Right lobe of liver (tissue), 6 donors: ENCODE data around the gene RIPOR2. TPM values are rescaled to one million over a fixed set of nuclear protein-coding genes. Genes with fewer than 3 reads are reported as not detected.
A peak's percentile ranks its signal among the peaks of the same experiment; 100 is the strongest.

Source experiments
- ATAC-seq, 4 donors: fragments of 200-7000 bp; cut with Tn5 transposase; one replicate each; pipeline ENCODE4 v1.9.1; 2020; ENCODE audit warnings: mild to moderate bottlenecking in 4 of 4, moderate library complexity in 4 of 4
- DNase-seq, 3 donors: peaks; one replicate each; pipeline ENCODE4 v3.0.0-alpha.2; 2020
- H3K27ac ChIP-seq, 3 donors: fragments of 200-600 bp; one replicate each; pipeline ENCODE4 v1.8.0; 2022
- H3K27me3 ChIP-seq, 2 donors: fragments of 200-600 bp; one replicate each; pipeline ENCODE4 v1.8.0; 2022
- H3K36me3 ChIP-seq, 4 donors: fragments of 200-600 bp; sonication (generic) in 1 of 4; one replicate each; pipeline versions ENCODE4 v1.5.1 to v1.8.0; 2017 to 2022; ENCODE audit warnings: control low read depth in 1 of 4
- H3K4me1 ChIP-seq, 4 donors: fragments of 200-600 bp; sonication (generic) in 1 of 4; one replicate each; pipeline versions ENCODE4 v1.5.1 to v1.8.0; 2017 to 2022; ENCODE audit warnings: control low read depth in 1 of 4
- H3K4me3 ChIP-seq, 3 donors: fragments of 200-600 bp; one replicate each; pipeline ENCODE4 v1.8.0; 2022
- H3K9me3 ChIP-seq, 4 donors: fragments of 200-600 bp; sonication (generic) in 1 of 4; one replicate each; pipeline versions ENCODE4 v1.5.1 to v1.8.0; 2017 to 2022; ENCODE audit warnings: control low read depth in 1 of 4
- POLR2A ChIP-seq: fragments of 450-650 bp; IDR thresholded peaks from one replicate; pipeline ENCODE4 v1.6.1; 2017; ENCODE audit warnings: antibody characterized with exemption, mild to moderate bottlenecking
- WGBS: methylation state at CpG from one replicate; pipeline ENCODE4 v1.1.6; 2018; ENCODE audit warnings: low coverage, low lambda C conversion rate; ENCODE audit not compliant: insufficient coverage; ENCODE audit errors: missing lambda C conversion rate; 5-methylcytosine and 5-hydroxymethylcytosine counted together
- intact Hi-C, 2 donors: fragments of 100-400 bp; cut with DNase I; formaldehyde crosslinking; loops; one replicate each; pipeline versions ENCODE4 v1.11.2 to v1.14.1; 2022
- total RNA-seq, 6 experiments: library from RNA; depleted of rRNA in 2 of 6; stranded (reverse); fragments of >200 nt in 2 of 6; fragmentation: NEBNext Ultra II Directional in 3 of 6; extraction: Animal tissue kit (Norgen Biotek cat#: 25700) in 3 of 6; gene quantifications; one replicate each; pipeline versions ENCODE4 v1.1.0 to v1.2.4, GENCODE V29; 2016 to 2023
- TF ChIP-seq, protein P1 (sequence below), 4 donors: fragments of 200-600 bp in 3 of 4; fragments of 450-650 bp in 1 of 4; IDR thresholded peaks; one replicate each; pipeline versions ENCODE4 v1.5.1 to v1.8.0; 2016 to 2022; ENCODE audit warnings: antibody characterized with exemption in 4 of 4, mild to moderate bottlenecking in 2 of 4
- donor health status: DM: no; HTN: yes; CAD: no.
- donor health status: DM: no; HTN: no; CAD: no.
- donor health status: DM: no; HTN: no; CAD: no.
- donor health status: DM: no; HTN: yes; CAD: no.
- donor health status: DM: no; HTN: yes; CAD: no.

Gene RIPOR2
- total RNA-seq, 6 experiments from 2014 or later, result 1.8 to 4.6 (median 3.5) TPM

DNA sequence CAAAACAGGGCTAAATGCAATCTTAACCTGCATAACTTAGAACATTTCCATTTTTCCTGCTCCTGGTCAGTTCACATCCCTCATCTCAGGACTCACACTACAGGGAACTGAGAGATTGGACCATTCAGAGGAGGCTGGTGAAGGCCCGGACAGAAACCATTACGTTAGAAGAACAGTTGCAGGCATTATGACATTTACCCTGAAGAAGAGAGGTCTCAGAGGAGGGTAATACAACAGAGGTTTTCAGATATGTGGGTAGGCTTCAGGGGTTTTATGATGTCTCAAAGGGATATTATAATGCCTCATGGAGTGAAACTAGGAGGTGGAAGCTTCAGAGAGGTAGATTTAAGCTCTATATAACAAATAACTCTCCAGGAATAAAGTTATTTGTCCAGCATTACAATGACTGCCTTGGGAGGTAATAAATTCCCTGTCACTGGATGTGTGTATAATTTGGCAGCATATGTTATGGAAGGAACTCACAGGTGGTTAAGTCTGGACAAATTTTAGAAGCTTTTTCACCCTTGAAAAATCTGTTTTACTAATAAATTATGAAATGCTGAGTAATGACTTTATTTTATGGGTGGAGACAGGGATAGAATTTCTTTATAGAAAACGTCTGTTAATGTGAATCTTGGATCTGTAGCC lies 36.7 kb upstream of the RIPOR2 start:
- DNase-seq (no peak), ATAC-seq (no peak)
- H3K36me3 ChIP-seq, result no peaks in the 10 kb centered on the region
- intact Hi-C loops, result no loop called here
- no peaks in the 10 kb centered on the region for H3K27me3 ChIP-seq
- no peaks in the 10 kb centered on the region for H3K4me1 ChIP-seq
- 41% methylated on average over 2 of the region's 3 CpGs for WGBS
- no peak overlapping the region for H3K4me3 ChIP-seq
- TF ChIP-seq, protein P1, sequence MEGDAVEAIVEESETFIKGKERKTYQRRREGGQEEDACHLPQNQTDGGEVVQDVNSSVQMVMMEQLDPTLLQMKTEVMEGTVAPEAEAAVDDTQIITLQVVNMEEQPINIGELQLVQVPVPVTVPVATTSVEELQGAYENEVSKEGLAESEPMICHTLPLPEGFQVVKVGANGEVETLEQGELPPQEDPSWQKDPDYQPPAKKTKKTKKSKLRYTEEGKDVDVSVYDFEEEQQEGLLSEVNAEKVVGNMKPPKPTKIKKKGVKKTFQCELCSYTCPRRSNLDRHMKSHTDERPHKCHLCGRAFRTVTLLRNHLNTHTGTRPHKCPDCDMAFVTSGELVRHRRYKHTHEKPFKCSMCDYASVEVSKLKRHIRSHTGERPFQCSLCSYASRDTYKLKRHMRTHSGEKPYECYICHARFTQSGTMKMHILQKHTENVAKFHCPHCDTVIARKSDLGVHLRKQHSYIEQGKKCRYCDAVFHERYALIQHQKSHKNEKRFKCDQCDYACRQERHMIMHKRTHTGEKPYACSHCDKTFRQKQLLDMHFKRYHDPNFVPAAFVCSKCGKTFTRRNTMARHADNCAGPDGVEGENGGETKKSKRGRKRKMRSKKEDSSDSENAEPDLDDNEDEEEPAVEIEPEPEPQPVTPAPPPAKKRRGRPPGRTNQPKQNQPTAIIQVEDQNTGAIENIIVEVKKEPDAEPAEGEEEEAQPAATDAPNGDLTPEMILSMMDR (IDR thresholded peaks at IDR 0.05), result no peak
- no peak for TF ChIP-seq POLR2A
- no peak overlapping the region for H3K27ac ChIP-seq
- H3K9me3 ChIP-seq, result no peaks in the 10 kb centered on the region

DNA sequence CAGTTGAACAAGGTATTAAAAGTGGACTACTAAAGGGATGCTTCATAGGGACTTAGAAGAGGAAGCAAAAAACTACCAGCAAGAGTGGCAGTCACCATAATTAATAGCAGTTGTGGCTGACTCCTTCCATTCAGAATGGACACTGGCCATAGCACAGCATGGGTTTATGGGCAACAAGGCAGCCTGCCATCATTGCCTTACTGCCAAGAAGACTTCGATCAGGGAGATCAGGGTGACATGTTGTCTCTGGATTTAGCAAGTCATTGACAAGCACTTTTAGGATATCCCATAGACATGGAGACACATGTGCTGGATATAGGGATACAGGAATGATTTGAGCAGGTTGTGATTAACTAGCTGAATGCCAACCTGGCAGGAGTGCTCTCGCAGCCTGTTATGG lies 35.3 kb upstream of the RIPOR2 start:
- no peaks in the 10 kb centered on the region for H3K4me1 ChIP-seq
- DNase-seq (no peak), ATAC-seq (peak in 1 of 4 donors; percentile 53)
- whole genome bisulfite sequencing, result 86% methylated on average over 2 of the region's 2 CpGs
- no peak for TF ChIP-seq POLR2A
- TF ChIP-seq, protein P1 (IDR thresholded peaks at IDR 0.05), result no peak
- H3K4me3 ChIP-seq, result no peak overlapping the region
- H3K36me3 ChIP-seq, result no peaks in the 10 kb centered on the region
- no peaks in the 10 kb centered on the region for H3K27me3 ChIP-seq
- intact Hi-C loops, result no loop called here
- H3K9me3 ChIP-seq, result no peaks in the 10 kb centered on the region
- no peak overlapping the region for H3K27ac ChIP-seq

DNA sequence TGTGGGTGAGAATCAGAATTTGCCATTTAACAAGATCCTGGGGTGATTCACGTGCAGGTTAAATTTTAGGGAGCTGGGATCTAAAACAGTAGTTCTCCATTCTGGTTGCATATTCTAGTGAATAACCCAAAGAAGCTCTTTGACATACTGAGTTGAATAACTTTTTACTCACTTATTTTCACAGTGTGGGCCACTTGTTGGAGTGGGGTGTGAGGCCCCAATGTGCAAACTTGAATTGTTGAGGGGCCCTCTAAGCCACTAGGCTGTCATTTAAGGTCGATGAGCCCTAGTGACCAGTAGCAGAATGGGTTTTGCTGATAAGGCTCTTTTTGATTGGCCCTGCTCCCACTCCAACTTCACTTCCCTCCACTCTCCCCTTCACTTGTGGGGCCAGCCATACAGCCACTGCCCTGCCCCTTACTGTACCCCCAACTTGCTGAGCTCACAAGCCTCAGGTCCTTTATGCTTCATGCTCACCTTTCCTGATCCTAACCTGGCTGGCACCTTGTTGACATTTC lies 33.6 kb upstream of the RIPOR2 start:
- peak in 1 of 4 donors; percentile 50 for ATAC-seq

DNA sequence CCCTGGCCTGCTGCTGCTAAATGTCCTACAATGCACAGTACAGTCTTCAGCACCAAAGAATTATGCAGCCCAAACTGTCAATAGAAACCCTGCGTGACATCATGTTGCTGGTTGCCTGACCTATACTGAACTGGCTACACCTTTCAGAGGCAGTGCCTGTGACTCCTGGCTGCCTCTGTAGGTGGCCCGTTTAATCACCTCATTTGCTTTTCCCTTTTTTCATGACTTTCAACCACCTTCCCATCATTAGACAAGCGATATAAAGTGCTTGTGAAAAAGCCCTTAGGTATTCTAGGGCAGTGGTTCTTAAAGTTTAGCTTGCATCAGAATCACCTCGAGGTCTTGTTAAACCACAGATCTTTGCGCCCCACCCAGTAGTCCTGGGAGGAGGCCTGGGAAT lies 33.0 kb upstream of the RIPOR2 start:
- intact Hi-C loops, result no loop called here
- no peak for ATAC-seq
- 71% methylated on average over 4 of the region's 5 CpGs for WGBS

More for the DNA sequence above, 33.6 kb upstream of the RIPOR2 start:
- TF ChIP-seq POLR2A, result no peak
- TF ChIP-seq, protein P1 (IDR thresholded peaks at IDR 0.05), result no peak
- Histone ChIP-seq H3K27me3 (no peaks in the 10 kb centered on the region), H3K4me3 (no peak overlapping the region), H3K27ac (no peak overlapping the region), H3K36me3 (no peaks in the 10 kb centered on the region), H3K9me3 (no peaks in the 10 kb centered on the region), H3K4me1 (no peaks in the 10 kb centered on the region)
- intact Hi-C loops, result no loop called here
- no peak for DNase-seq
- WGBS, result 44% methylated on average over 1 of the region's 2 CpGs

More for the DNA sequence above, 33.0 kb upstream of the RIPOR2 start:
- H3K4me1 ChIP-seq, result no peaks in the 10 kb centered on the region
- DNase-seq, result no peak
- H3K9me3 ChIP-seq, result no peaks in the 10 kb centered on the region
- no peaks in the 10 kb centered on the region for H3K36me3 ChIP-seq
- no peak for TF ChIP-seq POLR2A
- TF ChIP-seq, protein P1 (IDR thresholded peaks at IDR 0.05), result no peak
- no peaks in the 10 kb centered on the region for H3K27me3 ChIP-seq
- no peak overlapping the region for H3K27ac ChIP-seq
- H3K4me3 ChIP-seq, result no peak overlapping the region
